ENCODE results near the gene ARHGEF37. TPM values are rescaled to one million over a fixed set of nuclear protein-coding genes. Genes with fewer than 3 reads are reported as not detected.

The ARHGEF37 gene
- total and polyA plus RNA-seq, 4 donors, result 0.71 to 6.1 (median 2.7) TPM

- Histone ChIP-seq H3K27me3 (ENCODE audit: control insufficient read depth in 4 of 4, insufficient read depth in 4 of 4, low read length in 3 of 4) (no peaks in the 10 kb centered on the region), H3K4me1 (ENCODE audit: control insufficient read depth in 4 of 4, insufficient read depth in 4 of 4, low read length in 3 of 4) (peaks cover 5 to 32% (median 21%) of the 10 kb centered on the region in 4 donors), H3K27ac (ENCODE audit: low read depth in 1 of 2, low read length in 2 of 2) (peak overlapping the region; percentile 89 to 98), H3K4me3 (ENCODE audit: low read depth in 1 of 3, low read length in 3 of 3) (peak overlapping the region; percentile 37 to 67 (median 58)), H3K9me3 (ENCODE audit: control insufficient read depth in 4 of 4, low read length in 3 of 4) (no peaks in the 10 kb centered on the region), H3K9ac (ENCODE audit: low read depth in 1 of 2, low read length in 2 of 2) (peak overlapping the region; percentile 32 to 65), H3K36me3 (ENCODE audit: control insufficient read depth in 4 of 4, insufficient read depth in 3 of 4, low read depth in 1 of 4, low read length in 3 of 4) (no peaks in the 10 kb centered on the region)
- DNase-seq (ENCODE audit: low spot score), result no peak
- 58% methylated on average over 7 of the region's 7 CpGs for WGBS
- TF ChIP-seq SP1 (IDR thresholded peaks at IDR 0.05) (no peak), ATF3 (IDR thresholded peaks at IDR 0.05) (no peak), RAD21 (IDR thresholded peaks at IDR 0.05) (no peak), ZBTB33 (IDR thresholded peaks at IDR 0.05) (no peak), TAF1 (conservative IDR thresholded peaks at IDR 0.05) (no peak), YY1 (IDR thresholded peaks at IDR 0.05) (no peak), EGR1 (IDR thresholded peaks at IDR 0.05; ENCODE audit: low read depth in 2 of 2) (no peak)
- TF ChIP-seq, protein P1, sequence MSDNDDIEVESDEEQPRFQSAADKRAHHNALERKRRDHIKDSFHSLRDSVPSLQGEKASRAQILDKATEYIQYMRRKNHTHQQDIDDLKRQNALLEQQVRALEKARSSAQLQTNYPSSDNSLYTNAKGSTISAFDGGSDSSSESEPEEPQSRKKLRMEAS (IDR thresholded peaks at IDR 0.05), result no peak
These were observed 59.2 kb downstream of the ARHGEF37 start for GRCh38 chr5:149640350-149640999.

GRCh38 chr5:149641000-149641576, 59.8 kb downstream of the ARHGEF37 start:
- WGBS, result 24% methylated on average over 18 of the region's 18 CpGs
- peak overlapping the region; percentile 89 to 98 for H3K27ac ChIP-seq (ENCODE audit: low read depth in 1 of 2, low read length in 2 of 2)
- no peaks in the 10 kb centered on the region for H3K36me3 ChIP-seq (ENCODE audit: control insufficient read depth in 4 of 4, insufficient read depth in 3 of 4, low read depth in 1 of 4, low read length in 3 of 4)
- no peak for DNase-seq (ENCODE audit: low spot score)
- no peaks in the 10 kb centered on the region for H3K9me3 ChIP-seq (ENCODE audit: control insufficient read depth in 4 of 4, low read length in 3 of 4)
- H3K4me3 ChIP-seq (ENCODE audit: low read depth in 1 of 3, low read length in 3 of 3), result peak overlapping the region; percentile 37 to 67 (median 58)
- TF ChIP-seq GABPA (IDR thresholded peaks at IDR 0.05 in 1 of 2, conservative IDR thresholded peaks at IDR 0.05 in 1 of 2), result no peak
- no peak for TF ChIP-seq FOXA2 (IDR thresholded peaks at IDR 0.05)
- no peak for TF ChIP-seq ZBTB33 (IDR thresholded peaks at IDR 0.05)
- no peak for TF ChIP-seq TAF1 (conservative IDR thresholded peaks at IDR 0.05)
- TF ChIP-seq ATF3 (IDR thresholded peaks at IDR 0.05), result no peak
- peak; percentile 30 to 31 for TF ChIP-seq RAD21 (IDR thresholded peaks at IDR 0.05)
- TF ChIP-seq HNF4G (IDR thresholded peaks at IDR 0.05), result peak; percentile 54
- peak in 1 of 2 donors; percentile 34 for TF ChIP-seq JUND (IDR thresholded peaks at IDR 0.05)
- TF ChIP-seq HNF4A (conservative IDR thresholded peaks at IDR 0.05), result peak; percentile 76 to 77
- TF ChIP-seq SP1 (IDR thresholded peaks at IDR 0.05), result peak; percentile 94
- TF ChIP-seq, protein P1 (IDR thresholded peaks at IDR 0.05), result no peak
- TF ChIP-seq, protein P2, sequence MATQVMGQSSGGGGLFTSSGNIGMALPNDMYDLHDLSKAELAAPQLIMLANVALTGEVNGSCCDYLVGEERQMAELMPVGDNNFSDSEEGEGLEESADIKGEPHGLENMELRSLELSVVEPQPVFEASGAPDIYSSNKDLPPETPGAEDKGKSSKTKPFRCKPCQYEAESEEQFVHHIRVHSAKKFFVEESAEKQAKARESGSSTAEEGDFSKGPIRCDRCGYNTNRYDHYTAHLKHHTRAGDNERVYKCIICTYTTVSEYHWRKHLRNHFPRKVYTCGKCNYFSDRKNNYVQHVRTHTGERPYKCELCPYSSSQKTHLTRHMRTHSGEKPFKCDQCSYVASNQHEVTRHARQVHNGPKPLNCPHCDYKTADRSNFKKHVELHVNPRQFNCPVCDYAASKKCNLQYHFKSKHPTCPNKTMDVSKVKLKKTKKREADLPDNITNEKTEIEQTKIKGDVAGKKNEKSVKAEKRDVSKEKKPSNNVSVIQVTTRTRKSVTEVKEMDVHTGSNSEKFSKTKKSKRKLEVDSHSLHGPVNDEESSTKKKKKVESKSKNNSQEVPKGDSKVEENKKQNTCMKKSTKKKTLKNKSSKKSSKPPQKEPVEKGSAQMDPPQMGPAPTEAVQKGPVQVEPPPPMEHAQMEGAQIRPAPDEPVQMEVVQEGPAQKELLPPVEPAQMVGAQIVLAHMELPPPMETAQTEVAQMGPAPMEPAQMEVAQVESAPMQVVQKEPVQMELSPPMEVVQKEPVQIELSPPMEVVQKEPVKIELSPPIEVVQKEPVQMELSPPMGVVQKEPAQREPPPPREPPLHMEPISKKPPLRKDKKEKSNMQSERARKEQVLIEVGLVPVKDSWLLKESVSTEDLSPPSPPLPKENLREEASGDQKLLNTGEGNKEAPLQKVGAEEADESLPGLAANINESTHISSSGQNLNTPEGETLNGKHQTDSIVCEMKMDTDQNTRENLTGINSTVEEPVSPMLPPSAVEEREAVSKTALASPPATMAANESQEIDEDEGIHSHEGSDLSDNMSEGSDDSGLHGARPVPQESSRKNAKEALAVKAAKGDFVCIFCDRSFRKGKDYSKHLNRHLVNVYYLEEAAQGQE (IDR thresholded peaks at IDR 0.05), result peak; percentile 56
- TF ChIP-seq YY1 (IDR thresholded peaks at IDR 0.05), result peak; percentile 98
- TF ChIP-seq EGR1 (IDR thresholded peaks at IDR 0.05; ENCODE audit: low read depth in 2 of 2), result no peak
- peak; percentile 10 for TF ChIP-seq CTCF (IDR thresholded peaks at IDR 0.05; ENCODE audit: low read depth, low read length, missing input control)
- no peak for TF ChIP-seq FOXA1 (IDR thresholded peaks at IDR 0.05)
- TF ChIP-seq NR2F2 (IDR thresholded peaks at IDR 0.05), result peak; percentile 97
- TF ChIP-seq RXRA (IDR thresholded peaks at IDR 0.05), result peak; percentile 95 to 98
- peak overlapping the region; percentile 32 to 65 for H3K9ac ChIP-seq (ENCODE audit: low read depth in 1 of 2, low read length in 2 of 2)
- H3K4me1 ChIP-seq (ENCODE audit: control insufficient read depth in 4 of 4, insufficient read depth in 4 of 4, low read length in 3 of 4), result peaks cover 5 to 32% (median 21%) of the 10 kb centered on the region in 4 donors
- H3K27me3 ChIP-seq (ENCODE audit: control insufficient read depth in 4 of 4, insufficient read depth in 4 of 4, low read length in 3 of 4), result no peaks in the 10 kb centered on the region

Measured in liver (tissue), 9 donors.